WI38 (cell line): ENCODE results near the gene AKR1B1.

ENCODE experiments used
- H3K4me3 ChIP-seq: 2 replicates; pipeline ENCODE4 v1.5.1; 2011; ENCODE audit warnings: low read depth, mild to moderate bottlenecking, control low read depth, low read length
- TF ChIP-seq, protein P1 (sequence below): IDR thresholded peaks from 2 replicates; pipeline ENCODE4 v1.5.1; 2012; ENCODE audit warnings: low read depth, mild to moderate bottlenecking, control low read depth, low read length

Gene AKR1B1

DNA sequence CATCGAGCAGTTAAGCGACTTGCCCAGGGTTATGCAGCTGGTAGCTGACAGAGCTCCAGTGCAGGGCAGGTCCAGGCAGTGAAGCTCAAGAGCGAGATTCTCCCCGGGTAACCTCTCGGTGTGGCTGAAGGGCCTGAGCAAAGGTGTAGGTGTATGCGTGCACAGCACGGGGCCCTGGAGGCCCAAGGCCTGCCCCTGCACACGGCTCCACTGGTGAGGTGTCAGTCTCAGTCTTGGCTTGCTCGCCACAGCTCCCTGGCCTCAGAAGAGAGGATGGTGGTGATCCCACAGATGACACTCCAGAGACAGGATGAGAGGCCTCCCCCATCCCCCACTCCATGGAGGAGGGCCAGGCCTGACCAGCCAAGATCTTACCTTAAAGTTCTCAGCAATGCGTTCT lies 12.0 kb downstream of the AKR1B1 start:
- TF ChIP-seq, protein P1, sequence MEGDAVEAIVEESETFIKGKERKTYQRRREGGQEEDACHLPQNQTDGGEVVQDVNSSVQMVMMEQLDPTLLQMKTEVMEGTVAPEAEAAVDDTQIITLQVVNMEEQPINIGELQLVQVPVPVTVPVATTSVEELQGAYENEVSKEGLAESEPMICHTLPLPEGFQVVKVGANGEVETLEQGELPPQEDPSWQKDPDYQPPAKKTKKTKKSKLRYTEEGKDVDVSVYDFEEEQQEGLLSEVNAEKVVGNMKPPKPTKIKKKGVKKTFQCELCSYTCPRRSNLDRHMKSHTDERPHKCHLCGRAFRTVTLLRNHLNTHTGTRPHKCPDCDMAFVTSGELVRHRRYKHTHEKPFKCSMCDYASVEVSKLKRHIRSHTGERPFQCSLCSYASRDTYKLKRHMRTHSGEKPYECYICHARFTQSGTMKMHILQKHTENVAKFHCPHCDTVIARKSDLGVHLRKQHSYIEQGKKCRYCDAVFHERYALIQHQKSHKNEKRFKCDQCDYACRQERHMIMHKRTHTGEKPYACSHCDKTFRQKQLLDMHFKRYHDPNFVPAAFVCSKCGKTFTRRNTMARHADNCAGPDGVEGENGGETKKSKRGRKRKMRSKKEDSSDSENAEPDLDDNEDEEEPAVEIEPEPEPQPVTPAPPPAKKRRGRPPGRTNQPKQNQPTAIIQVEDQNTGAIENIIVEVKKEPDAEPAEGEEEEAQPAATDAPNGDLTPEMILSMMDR, result no peak

GRCh38 chr7:134446446-134446845 lies 12.5 kb downstream of the AKR1B1 start:
- TF ChIP-seq, protein P1, result no peak

More for the DNA sequence above, 12.0 kb downstream of the AKR1B1 start:
- H3K4me3 ChIP-seq, result no peak overlapping the region

GRCh38 chr7:134444961-134445315 lies 14.0 kb downstream of the AKR1B1 start:
- H3K4me3 ChIP-seq, result no peak overlapping the region
- TF ChIP-seq, protein P1, result no peak

More at GRCh38 chr7:134446446-134446845, 12.5 kb downstream of the AKR1B1 start:
- no peak overlapping the region for H3K4me3 ChIP-seq

DNA sequence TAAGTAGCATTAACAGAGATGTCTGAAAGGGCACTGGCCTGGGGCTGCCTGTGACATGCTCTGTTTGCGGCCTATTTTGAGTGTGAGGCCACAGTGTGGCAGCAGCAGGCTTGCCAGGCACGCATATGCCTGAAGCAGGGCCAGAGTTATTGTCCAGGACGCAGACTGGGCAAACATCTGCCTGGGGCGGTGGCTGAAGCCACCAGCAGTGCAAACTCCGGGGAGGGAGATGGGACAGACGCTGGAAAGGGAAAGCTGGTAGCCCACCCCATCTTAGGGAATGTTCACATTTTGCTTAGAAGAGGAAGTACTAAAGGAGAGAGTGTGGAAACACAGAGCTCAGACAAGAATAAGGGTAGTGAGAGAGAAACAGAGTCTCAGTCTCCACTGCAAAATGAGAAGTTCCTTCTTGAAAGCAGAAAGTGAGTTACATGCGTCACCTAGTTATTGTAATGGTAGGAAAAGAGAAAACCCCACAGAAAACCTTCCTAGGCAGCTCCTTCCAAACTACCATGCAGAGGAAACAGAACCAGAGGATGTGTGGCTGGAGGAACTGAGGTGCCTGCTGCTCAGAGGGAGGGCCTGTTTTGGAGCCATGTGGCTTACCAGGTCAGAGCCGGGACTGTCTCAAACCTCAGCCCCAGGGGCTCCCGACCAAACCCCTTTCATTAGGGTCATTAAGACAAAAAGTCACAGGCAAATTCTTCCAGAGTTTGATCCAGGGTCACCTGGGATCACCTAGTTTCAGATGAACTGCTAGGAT lies 14.5 kb downstream of the AKR1B1 start:
- TF ChIP-seq, protein P1, result no peak

DNA sequence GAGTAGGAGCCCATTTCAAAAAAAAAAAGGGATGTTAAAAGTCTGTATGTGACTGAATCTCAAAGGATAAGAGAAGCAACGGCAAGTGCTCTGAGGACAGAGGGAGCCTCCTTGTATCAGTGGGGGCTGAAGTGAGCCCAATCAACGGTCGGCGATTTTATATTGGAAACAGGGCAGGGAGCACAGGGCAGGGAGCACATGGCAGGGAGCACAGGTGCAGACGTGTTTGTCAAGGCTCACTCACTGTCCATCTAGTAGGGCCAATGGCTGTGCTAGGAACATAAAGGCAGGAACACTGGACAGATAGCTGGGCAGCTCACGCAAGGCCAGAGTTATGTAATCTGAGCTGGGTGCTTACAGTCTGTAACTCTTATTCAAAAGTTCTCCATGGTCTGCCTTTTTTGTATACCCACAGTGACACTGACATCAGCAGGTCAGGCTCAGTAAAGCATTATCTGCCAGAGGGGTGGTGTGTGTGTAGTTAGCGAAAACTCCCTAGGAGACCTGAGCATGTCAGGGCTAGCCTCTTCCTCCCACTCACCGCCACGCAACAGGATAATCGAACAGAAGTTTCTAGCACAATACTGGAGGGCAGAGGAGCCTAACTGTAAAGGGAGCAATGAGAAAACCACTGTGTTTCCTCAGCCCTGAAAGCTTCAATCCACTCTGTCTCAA lies 15.4 kb downstream of the AKR1B1 start:
- no peak overlapping the region for H3K4me3 ChIP-seq
- TF ChIP-seq, protein P1, result no peak

More for the DNA sequence above, 14.5 kb downstream of the AKR1B1 start:
- H3K4me3 ChIP-seq, result no peak overlapping the region

DNA sequence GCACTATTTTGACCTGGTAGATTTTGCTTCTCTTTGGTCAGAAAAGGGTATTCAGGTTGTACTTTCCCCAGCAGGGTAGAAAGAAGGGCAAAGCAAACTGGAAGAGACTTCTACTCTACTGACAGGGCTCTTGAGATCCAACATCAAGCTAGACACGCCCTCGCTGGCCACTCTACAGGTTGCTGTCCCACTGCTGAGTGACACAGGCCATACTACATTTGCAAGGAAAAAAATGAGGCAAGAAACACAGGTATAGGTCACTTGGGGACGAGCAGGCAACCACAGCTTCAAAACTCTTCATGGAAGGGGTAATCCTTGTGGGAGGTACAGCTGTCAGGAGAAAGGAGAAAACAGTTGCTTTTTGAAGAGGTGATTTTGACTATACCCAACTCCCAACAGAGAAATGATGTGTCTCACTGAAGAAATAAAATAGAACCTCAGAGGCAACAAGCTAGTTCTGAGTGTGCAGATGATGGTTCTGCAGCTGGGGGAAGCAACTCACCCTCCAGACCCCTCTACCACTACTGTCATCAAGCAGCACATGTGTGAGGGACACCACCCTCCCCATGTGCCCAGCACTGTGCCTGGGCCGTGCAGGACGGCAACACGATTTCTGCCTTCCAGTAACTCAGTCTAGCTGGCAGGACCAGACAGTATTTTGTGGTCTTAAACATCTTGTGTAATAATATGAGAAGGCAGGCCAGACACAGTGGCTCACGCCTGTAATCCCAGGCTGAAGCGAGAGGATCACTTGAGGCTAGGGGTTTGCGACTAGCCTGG lies 16.3 kb downstream of the AKR1B1 start:
- TF ChIP-seq, protein P1, result no peak
- H3K4me3 ChIP-seq, result no peak overlapping the region

DNA sequence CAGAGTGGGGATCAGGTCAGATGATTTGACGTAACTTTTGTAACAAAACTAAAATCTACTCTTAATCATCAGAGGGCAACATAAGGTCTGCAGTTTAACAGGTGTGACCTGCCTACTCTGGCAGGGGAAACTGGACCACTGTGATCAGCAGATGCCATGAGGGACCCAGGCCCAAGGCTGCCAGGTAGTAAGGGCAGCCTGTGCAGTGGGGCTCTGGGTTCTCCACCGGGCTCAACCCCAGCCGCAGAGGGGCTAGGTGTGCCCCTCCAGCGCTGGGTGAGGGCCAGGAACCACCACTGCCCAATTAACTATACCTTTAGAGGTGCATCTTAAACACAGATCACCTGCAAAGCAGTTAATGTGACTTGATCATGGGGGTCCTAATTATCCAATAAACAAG lies 17.6 kb downstream of the AKR1B1 start:
- H3K4me3 ChIP-seq, result no peak overlapping the region
- TF ChIP-seq, protein P1, result no peak
